NCI-H1930 (cell line): ENCODE results near the gene ADAMTS12.

ENCODE experiments used
- DNase-seq, 2 experiments: peaks; one replicate each; lab custom pipeline; 2025; lab: John Stamatoyannopoulos, UW

ADAMTS12 gene

DNA sequence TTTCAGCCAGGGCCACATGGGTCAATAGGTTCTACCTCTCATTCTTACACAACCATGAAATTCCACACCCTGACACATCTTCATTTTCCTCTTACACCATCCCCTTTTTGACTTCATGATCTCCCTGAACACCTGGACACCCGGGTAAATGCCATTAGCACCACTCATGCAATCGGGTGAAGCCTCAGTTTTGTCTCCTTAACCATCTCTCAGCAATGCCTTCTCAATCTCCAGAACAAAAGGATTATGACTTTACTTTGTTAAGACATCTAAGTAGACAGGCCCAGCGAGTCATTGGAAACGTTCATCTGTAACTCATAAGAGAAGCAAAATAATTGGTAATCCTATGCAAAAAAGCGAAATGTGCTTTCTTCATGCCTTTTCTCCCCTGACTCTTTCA lies 49.9 kb downstream of the ADAMTS12 start:
- no peak for DNase-seq

DNA sequence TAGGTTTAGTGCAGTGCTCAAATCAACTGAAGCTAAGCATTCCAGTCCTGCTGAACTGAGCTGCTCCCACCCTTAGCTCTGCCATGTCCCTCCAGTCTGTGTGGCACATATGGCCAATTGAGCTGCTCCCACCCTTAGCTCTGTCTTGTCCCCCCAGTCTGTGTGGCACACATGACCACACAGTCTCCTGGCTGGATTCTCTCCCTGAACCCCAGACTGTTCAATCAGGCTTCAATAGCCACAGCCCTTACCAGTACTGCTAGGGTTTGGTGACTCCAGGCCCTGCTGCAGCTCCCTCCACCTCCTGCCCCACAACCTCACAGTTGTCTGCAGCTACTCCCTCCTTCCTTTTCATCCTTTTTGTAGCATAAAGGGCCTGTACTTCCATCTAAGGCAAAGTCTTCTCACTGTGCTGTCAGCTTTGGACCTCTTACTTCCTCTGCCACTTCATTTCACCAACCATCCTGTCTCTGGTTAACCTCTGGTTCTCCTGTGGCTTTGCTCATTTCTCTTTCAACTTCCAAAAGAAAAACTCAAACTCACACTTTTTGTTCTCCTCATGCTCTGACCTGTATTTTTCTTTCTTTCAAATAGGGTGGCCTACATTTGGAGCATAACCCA lies 50.8 kb downstream of the ADAMTS12 start:
- DNase-seq: no peak

- DNase-seq: no peak
Measured at GRCh38 chr5:33837301-33837700, 54.5 kb downstream of the ADAMTS12 start.

DNA sequence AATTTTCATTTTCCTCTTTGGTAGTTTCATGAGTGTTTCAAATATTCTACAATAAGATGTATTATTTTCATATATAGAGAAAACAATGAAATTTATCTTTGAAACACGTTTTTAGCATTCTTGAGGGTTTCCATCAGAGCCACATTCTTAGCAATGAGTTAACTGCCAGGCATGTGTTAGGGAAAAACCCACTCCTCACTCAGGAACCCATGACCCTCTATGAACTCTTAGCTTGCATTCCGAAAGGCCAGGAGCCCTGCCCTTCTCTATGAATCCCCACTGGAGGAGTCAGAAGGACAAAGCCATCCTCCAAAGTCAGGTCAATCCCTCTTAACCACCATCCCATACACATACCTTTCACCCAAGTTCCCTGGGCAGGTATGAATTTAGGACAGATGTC lies 57.5 kb downstream of the ADAMTS12 start:
- DNase-seq: no peak

DNA sequence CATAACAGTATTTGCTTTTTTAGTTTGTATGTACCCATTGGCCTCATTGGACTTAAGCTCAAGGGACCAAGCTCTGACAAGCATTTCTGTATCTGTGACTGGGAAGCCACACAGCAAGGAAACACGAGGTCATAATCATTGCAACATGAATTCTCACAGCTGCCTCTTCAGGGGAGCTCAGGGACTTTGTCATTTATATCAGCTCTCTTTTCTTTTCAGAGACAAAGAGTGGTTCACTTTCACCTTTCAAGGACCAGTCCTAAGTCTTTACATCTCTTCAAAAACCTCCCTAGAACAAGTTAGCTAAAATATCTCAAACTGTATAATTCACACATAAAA lies 58.6 kb downstream of the ADAMTS12 start:
- no peak for DNase-seq

DNA sequence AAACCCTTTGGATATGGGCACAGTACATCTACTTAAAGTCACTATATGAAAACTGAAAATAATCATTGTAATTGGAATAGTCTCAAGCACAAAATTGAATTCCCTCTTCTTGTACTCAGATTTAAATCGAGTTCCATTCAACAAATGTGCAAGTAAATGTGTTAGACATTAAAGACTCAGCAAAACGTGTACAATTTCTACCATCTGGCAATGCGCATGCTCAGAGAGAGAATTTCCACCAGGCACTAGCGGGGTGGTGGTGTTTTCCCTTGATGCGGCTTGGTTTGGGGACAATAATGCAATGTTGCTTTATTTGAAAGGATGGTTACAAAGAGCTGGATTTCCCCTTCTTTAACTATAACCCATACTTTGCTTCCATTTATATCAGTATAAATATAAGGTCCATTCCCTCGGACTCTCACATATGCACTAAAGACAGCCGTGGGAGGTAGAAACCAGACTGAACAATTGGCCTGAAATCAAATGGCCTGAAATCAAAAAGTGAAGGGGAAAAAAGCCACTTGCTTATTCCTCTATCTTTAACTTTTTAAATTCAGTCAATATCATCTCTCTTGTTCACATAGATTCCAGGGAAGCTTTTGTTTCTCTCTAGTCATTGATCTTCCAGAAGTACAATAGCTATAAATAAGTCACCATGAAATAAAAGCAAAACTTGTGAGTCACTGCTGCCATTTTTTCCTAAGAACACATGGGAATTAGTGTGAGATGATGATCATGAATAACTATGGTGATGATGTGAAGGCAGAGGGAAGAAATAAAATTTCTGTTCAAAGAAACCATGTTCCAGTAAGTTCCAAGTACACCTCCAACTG lies 59.2 kb downstream of the ADAMTS12 start:
- DNase-seq: no peak

- DNase-seq: no peak
Measured at GRCh38 chr5:33831041-33831440, 60.7 kb downstream of the ADAMTS12 start.

DNA sequence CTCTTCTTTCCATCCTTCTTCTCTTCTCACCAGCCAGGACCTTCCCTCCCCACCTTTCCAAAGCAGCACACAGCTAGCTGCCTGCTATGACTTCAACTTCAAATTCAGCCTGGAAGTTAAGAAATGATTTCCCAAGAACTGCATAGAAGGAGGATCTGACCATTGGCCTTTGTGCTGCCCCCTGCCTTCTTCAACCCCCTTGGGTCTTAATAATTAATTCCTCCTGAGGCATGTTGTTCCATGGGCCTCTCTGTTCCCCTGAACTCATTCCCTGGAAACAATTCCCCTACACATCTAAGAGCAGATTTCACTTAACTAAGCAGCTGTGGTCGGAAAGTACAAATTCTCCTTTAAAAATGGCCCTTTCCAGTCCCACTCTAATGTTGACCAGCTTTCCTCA lies 62.4 kb downstream of the ADAMTS12 start:
- DNase-seq: no peak

DNA sequence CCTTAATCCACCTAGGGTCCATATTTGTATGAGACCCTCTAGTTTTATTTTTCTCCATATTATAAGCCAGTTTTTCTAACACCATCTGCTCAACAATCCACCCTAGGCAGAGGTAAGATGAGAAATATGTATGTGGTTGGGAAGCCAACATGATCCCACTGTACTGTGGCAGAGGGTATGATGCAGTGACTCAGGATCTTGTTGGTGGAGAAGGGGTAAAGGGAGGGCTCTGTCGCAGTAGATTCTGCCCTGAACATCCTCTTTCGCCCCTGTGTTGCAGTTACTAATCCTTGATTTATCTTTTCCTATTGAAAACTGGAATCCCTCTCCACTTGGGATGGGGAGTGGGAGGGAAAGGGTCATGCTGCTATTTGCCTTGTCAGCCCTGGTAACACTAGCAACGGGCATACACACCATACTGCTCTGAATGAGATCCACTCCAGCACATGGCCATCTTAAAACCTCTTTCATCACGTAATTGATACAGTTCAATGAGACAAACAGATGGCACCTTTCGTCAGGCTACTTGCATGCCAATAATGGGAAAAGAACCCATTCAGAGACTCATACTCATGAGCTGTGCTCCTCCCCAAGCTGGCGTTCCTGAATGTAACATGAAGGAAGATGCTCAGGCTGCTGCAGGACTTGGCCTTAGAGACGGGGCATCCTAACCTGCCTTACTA lies 63.0 kb downstream of the ADAMTS12 start:
- DNase-seq: no peak

DNA sequence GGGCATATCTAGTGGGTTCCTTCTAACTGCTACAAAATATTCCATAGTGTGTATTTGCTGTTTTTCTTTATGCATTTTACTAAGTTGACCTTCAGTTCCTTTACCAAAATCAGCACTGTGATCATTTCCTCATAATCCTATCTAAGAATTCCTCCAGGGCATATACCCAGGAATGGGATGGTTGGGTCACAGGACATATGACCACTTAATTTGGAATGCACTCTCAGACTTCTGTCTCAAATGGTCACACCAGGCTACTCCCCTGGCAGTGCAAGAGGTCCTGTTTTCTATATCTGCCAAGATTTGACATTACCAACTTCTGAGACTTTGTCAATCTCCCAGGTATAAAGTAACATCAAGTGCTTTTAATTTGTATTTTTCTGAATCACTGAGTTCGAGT lies 63.9 kb downstream of the ADAMTS12 start:
- no peak for DNase-seq

GRCh38 chr5:33827018-33827707 lies 64.6 kb downstream of the ADAMTS12 start:
- DNase-seq: no peak

GRCh38 chr5:33824516-33825195 lies 67.1 kb downstream of the ADAMTS12 start:
- DNase-seq: no peak

GRCh38 chr5:33817301-33817700 lies 74.5 kb downstream of the ADAMTS12 start:
- no peak for DNase-seq

DNA sequence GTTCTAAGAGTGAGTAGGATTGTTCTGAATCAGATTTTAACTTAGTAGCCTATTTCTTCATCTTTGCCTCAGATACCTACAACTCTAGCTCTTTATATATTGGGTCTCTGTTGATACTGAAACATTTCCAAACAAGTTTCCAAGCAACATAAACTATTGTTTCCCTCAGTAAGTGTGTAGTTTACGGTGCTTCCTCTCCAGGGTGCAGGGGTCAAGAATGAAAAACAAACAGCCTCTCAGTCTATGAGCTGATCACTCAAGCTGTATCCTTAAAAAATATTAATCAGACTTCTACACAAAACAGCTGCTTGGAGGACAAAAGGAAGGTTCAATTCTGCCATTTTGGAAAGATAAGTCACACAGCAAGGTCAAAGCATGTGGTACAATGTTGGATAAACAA lies 75.0 kb downstream of the ADAMTS12 start:
- DNase-seq: no peak

DNA sequence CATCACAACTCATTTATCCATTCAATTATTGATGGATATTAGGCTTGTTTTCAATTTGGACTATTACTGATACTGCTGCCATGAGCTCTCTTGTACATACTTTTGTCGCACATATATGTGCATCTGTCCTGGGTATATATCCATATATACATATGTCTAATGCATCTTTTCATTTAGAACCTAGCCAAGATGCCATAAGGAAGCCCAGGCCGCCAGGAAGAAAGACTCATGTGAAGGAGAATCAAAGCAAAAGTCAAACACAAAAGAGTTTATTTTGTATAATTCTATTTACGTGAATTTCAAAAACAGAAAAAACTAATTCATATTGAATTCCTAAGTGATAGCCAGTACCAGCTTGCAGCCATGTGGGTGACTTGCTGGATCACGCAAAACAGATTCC lies 79.0 kb downstream of the ADAMTS12 start:
- no peak for DNase-seq

DNA sequence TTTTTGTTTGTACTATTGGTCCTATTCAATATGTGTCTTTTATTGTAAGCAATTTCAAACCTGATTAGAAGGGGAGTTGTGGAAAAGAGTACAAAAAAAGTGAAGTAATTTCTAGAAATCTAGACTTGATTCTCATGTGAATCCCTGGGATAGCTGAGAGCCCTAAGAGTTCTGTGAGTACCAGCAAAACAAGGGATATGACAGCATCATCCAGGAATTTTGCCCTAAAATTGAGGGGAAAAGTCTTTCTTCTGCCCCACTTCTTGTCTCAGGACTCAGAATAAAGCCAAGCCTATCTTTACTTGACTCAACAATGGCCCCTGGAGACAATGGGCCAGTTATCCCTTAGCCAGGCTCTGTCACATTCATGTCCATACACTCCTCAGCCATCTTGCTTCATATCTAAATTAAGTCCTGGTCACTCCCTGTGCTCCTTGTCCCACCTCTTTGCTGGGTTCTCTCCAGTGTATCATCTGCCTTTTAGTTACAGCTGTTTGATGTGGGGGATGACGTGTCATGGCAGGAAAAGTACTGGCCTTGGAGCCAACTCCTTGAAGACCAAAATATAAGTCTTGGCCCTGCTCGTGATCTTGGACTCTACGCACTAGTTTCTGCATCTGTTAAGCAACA lies 81.2 kb downstream of the ADAMTS12 start:
- DNase-seq: no peak

DNA sequence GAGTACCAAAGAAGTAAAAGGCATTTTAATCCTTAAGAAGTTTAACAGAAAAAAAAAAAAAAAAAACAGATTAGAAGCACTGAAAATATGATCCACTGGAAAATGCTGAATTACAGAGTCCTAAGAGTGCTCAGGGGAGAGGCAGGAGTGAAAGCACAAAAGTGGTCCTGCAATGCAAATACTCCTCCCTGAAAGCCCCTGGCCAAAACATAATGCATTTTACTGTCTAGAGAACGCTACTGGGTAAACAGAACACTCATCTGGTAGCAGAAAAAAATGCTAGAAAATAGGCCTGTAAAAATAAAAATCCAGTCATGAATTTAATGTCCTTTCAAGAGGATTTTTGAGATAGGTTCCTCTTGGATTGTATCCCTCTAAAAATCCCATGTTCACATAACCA lies 81.9 kb downstream of the ADAMTS12 start:
- no peak for DNase-seq

DNA sequence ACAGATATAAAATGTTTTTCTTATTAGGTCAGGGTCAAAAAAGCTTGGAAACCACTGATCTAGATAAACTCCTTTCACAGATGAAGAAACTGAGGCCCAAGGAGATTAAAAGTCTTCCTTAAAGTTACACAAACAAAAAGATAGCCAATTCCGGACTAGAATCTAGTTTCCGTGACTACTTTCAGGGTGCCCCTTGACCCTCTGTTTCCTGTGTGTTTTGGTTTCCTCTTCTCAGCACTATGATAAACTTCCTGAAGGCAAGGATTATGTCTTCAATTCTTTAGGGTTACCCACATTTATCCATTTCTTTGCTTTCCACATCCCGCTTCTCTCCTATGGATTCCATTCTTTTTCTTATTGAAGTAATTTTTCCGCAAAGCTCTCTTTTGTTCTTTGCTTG lies 83.1 kb downstream of the ADAMTS12 start:
- no peak for DNase-seq

DNA sequence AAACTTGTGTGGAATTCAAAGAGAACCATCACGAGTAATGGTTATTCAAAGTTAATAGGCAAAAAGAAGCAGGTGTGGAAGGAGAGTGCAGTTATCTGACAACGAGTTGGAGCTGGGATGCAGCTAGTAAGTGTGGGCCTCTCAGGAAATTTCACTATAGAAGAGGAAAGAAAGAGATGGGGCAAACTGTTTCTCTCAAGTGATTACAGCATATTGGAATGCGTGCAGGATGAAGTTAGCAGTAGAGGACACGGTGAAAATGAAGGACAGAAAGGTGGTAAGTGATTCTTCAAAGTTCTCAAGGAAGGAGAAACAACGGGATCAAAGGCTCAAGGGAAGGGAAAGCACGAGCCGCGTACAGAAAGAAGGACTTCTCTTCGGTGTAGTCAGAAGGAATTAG lies 84.0 kb downstream of the ADAMTS12 start:
- DNase-seq: no peak

DNA sequence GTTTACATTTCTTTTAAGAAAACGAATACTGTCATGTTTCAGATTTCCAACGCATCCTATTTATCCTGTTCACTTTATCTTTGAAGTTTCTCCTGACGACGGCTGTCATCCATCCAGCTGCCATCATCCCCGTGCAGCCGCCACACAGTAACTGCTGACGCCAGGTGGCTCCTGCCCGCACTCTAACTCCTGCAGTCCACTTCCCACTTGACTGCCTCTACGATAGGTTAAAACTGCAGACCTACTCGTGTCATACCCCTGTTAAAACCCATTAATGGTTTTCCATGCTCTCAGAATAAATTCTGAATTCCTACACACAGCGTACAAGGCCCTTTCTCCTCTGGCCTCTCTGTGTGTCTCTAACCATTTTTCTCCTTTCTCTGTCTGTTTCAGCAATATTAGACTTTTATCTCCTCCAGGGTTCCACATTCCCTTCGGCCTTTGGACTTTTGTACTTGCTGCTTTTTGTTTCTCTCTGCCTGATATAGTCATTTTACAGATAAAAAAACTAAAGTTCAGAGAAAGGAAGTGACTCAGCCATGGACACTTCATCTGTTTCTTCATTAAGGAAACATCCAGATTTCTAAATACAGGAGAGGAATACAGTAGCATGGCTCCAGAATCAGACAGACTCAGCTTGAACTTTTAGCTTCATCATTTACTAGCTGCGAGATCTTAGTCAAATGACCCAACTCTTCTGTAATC lies 84.9 kb downstream of the ADAMTS12 start:
- DNase-seq: no peak

DNA sequence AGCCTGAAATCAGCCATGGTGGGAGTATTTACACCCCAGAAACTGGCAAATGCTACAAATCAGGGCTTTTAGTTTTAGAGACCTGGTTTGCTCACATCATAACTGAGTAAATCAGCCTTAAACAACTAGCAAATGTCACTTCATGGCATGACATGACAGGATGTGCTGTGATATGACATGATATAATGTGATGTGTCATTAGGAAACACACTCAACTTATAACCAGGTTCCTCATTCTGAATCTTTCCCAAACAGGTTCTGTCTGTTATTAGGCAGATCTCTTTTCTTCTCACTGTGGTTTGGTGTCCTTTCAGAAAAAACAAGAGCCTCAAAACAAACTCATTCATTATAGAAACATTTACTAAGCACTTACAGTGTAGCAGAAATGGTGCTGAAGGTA lies 90.5 kb downstream of the ADAMTS12 start:
- no peak for DNase-seq
